Measurements from ENCODE around the gene GRB2.

Gene GRB2

DNA sequence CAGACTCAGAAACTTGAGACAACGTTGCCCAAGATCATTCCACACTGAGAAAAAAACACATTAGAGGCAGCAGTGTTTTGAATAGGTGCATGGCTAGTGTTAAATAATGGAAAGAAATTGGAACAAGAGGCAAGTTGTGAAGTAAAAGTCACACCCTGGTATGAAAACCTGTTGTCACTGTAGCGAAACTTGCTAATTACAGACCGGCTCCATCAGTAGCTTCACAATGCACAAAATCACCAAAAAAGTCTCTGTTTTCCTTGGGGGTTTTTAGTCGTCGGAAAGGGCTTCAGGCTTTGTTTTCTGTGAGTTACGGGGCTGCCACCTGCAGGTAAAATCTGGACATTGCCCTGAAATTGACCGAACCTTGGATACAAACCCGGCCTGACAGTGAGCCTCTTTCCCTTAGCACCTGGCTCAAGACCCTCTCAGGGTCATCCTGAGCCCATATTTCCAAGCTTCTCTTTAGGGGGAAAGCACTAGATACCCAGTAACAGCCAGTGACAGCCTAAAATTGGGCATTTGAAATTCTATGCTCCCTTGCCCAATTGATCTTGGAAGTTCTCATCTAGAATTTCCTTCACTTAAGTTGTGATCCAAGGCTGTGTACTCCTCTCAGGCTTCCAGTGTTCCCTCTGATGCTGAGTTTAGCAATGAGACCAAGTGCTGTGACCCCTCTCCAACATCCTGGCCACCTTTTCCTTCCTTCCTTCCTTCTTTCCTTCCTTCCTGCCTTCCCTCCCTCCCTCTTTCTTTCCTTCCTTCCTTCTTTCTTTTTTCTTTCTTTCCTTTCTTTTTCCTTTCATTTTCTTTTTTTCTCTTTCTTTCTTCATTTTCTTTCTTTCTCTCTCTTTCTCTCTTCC is 7.2 kb upstream of the GRB2 start:
- DNase-seq, result peak; percentile 91

- DNase-seq, result no peak
Measured at GRCh38 chr17:75411328-75412067, 6.0 kb upstream of the GRB2 start.

GRCh38 chr17:75410141-75410540 is 4.7 kb upstream of the GRB2 start:
- DNase-seq, result no peak

DNA sequence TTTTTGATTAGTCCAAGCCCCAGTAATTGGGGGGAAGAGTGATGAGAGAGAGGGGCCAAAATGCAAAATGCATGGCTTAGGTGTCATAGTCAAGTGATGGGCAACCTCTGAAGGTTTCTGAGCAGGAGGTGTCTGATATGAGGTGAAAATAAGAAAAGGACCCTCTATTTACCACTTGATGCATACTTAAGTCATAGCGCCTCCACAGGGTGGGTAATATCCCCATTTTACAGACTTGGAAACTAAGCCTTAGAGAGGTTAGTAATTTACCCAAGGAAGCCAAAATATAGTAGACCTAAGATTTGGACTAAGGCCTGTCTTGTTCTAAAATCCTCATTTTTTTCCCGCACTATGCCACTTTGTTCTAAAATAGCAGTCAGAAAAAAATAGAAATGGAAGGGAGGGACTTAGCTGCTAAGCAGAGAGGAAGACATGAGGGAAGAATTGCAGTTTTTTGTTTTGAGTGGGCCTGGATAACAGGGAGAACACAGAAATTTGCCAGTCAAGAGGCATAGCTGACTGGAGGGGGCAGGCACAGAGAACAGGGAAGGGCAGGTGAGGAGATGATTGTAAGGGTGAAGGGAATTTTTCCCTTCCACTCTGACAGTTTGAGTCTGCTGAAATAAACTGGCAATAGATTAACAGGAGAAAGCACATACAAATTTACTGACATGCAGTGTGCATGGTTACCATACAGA is 2.3 kb upstream of the GRB2 start:
- DNase-seq, result no peak

- no peak for DNase-seq
Measured at GRCh38 chr17:75406222-75406615, 741 bp upstream of the GRB2 start.

DNA sequence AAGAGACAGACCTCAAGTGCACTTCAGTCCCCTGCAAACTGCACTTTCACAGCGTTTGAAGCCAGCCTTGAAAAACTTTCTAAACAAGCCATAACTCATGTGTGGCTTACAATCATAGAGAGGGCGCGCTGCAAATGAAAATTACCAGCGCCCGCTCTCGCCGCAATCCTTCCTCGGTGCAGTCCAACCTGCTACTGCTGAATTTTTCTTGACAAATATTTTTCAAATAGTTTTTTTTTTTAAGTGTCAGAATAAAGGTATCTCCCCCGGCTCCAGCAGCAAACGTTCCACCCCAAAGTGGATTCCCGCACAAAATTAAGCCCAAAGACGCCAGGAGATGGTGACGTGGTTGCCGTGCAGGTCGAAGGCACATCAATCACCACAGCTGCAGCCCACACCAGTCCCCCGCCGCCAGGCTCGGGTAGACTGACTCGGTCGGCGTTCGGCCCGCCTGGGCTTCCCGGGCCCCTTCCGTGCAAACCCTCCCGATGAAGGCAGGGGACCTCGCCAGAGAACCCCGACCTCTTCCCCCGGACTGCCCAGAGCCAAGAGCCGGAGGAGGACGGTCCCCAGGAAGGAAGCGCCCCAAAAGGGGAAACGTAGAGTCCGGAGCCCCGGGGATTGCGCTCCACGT is 630 bp downstream of the GRB2 start:
- DNase-seq, result peak; percentile 73

DNA sequence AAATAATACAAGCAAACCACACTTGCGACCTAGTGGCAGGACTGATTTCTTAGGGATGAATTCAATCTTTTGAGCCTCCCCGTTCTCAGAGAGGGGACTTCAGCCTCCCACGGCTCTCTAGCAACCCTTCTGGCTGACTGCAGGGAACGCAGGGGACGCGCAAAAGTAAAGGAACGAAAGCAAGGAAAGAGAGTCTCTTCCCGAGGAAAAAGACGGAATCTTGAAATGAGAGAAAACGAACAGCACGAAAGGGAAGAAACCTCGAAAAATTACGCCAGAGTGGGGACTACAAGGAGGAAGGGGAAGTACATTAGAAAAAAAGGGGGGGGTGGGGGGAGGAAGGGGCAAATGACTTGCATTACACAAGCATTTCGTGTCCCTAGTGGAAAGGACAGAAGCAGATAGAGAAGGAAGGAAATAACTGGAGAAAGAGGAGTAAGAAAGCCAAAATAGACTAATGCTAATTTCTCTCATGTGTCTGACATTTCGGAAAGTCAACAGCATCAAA is 1.2 kb downstream of the GRB2 start:
- peak; percentile 90 for DNase-seq

- no peak for DNase-seq
Measured at GRCh38 chr17:75403131-75403530, 2.3 kb downstream of the GRB2 start.

DNA sequence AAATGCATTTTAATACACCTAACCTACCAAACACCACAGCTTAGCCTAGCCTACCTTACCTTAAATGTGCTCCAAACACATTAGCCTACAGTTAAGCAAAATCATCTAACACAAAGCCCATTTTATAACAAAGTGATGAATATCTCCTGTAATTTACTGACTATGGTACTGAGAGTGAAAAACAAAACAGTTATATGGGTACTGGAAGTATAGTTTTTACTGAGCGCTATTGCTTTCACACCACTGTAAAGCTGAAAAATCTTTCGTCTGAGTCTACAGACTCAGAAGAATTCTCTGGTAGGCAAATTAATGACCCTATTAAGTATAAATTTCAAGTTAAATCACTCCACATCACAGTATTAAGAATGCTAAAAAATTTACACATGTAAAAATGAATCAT is 3.5 kb downstream of the GRB2 start:
- no peak for DNase-seq

DNA sequence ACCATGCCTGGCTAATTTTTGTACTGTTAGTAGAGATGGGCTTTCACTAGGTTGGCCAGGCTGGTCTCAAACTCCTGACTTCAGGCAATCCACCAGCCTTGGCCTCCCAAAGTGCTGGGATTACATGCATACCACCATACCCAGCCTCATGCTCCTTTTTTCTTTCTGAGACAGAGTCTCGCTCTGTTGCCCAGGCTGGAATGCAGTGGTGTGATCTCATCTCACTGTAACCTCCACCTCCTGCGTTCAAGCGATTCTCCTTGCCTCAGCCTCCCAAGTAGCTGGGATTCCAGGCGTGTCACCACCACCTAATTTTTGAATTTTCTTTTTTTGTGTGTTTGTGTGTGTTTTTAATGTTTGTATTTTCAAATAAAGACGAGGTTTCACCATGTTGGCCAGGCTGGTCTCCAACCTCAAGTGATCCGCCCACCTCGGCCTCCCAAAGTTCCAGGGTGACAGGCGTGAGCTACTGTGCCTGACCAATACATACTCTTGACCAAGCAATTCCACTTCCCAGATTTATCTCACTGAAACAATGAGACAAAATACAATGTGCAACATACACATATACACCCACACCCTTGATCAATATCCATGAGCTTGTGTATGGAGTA is 5.0 kb downstream of the GRB2 start:
- DNase-seq, result no peak

GRCh38 chr17:75398279-75398678 is 7.2 kb downstream of the GRB2 start:
- no peak for DNase-seq

- no peak for DNase-seq
Measured at GRCh38 chr17:75397217-75397616, 8.3 kb downstream of the GRB2 start.

- no peak for DNase-seq
Measured at GRCh38 chr17:75396796-75397195, 8.7 kb downstream of the GRB2 start.

GRCh38 chr17:75396025-75396424 is 9.5 kb downstream of the GRB2 start:
- no peak for DNase-seq

DNA sequence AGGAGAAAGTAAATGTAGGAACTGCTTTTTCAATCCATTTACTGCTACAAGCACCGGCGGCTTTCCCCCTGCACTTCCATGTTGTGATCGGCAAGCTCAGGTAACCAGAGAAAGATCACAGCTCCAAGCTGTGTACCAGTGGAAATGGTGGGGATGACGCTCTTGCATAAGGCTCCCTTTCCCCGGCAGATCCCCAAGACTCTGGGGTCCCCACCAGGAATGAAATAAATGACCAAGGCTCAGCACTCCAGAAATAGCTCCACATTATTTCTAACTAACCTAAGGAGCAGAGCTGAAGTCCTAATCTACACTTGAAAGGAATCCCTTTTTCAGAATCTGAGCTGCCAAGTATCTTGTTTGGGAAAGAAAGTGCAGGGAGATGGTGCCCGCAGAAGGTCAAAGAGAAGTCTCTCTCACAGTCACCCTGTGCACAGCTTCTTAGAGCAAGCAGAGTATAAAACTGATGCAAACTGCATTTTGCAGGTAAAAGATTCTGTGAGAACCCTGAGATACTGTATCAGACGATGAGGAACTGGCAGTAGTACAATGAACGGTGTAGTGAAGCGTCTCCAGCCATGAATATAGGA is 11.1 kb downstream of the GRB2 start:
- peak; percentile 38 for DNase-seq

DNA sequence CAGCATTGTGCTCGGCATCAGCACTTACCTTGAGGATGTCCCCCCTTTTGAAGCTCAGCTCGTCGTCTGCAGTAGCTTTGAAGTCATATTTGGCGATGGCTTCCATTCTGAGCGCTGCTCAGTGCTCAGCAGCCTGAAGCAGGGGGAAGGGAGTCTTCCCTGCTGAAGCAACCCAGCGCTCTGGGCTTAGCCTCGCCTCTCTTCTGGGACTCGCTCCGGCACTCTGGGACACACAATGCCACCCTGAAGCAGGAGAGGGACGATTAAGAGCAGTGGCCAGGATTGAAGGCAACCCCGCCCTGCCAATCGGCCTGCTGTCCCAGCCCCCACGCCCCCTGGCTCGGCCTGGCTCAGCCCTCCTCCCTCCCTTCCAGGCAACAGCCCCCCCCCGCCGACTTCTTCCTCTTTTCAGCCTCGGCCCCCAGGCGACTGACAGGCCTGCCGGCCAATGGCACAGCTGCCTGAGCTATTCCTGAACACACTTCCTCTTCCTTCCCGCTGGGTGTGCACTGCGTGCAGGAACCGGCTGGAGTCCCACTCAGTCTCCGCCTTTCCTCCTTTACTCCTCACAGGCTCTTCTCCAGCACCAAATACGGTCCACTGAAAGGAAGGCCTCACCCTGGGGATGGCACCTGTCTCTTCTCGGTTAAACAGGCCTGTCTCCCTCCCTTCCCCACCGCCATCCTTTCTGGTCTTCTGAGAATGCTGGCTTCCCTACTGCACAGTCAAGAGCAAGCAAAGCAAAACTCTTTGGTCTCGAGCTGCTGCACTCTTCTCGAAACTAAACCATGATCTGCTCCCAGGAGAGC is 11.8 kb downstream of the GRB2 start:
- DNase-seq, result peak; percentile 99

DNA sequence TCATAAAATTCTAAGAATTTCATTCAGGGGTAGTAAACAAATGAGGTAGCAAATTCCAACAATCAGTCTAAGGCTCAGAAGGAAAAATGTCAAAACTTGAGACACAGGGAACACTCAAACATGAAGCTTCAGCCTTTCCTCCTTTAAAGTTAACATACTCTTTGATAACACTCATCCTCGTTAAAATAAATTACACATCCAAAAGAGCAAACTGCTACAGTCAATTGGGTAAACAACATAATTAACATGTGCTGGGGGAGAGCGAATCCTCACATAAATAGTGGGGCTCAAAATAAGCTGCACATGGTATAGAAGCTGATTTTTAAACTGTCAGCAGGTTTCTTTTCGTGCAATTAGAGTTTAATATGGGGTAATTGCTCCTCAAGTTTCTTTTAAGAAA is 12.9 kb downstream of the GRB2 start:
- no peak for DNase-seq

- no peak for DNase-seq
Measured at GRCh38 chr17:75390982-75391381, 14.5 kb downstream of the GRB2 start.

DNA sequence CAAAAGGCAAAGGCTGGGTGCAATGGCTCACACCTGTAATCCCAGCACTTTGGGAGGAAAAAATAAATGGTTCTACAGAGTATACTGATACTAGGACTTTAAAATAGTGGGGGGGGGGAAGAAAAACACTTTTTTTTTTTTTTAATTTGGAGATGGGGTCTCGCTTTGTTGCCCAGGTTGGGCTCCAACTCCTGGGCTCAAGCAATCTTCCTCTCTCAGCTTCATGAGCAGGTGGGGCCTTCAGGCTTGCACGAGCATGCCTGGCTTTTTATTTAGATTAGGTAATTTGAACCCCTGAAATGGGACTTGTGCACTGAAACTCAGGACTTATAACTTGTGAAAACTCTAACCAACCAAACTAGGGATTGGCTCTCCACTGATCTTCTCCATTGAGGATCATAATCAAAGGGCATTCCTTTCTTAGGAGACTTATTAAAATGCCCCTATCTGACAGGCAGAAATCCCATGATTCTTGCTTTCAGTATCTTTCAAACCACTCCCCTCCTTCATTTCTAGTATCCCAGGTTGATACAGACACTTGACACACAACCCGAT is 16.9 kb downstream of the GRB2 start:
- no peak for DNase-seq

GRCh38 chr17:75387771-75388170 is 17.7 kb downstream of the GRB2 start:
- DNase-seq, result no peak

GRCh38 chr17:75386430-75386829 is 19.0 kb downstream of the GRB2 start:
- no peak for DNase-seq
